SK-N-SH (cell line): ENCODE results near the gene OR6K2. TPM values are rescaled to one million over a fixed set of nuclear protein-coding genes. Genes with fewer than 3 reads are reported as not detected.

Experiments used
- CTCF ChIA-PET: fragments of 300-600, 350-600 bp; formaldehyde crosslinking; extraction: SDS; loops from one replicate; lab custom pipeline; 2021; lab: Yijun Ruan, JAX
- POLR2A ChIA-PET: fragments of 350-600 bp; sonication (Branson Sonifier 250); formaldehyde crosslinking; extraction: SDS; loops from one replicate; lab custom pipeline; 2020; ENCODE audit warnings: antibody characterized with exemption, inconsistent platforms; lab: Yijun Ruan, JAX
- DNase-seq: peaks from one replicate; pipeline ENCODE4 v3.0.0; 2012
- H2AFZ ChIP-seq: fragments of 200-600 bp; sonication (generic); 2 replicates; pipeline ENCODE4 v1.8.1; 2016; ENCODE audit warnings: antibody characterized with exemption, mild to moderate bottlenecking, low read depth
- H3F3A ChIP-seq: fragments of 200-600 bp; sonication (generic); replicated peaks from 2 replicates; pipeline ENCODE3; 2016; ENCODE audit warnings: antibody characterized with exemption, mild to moderate bottlenecking; ENCODE audit not compliant: insufficient read depth
- H3K27ac ChIP-seq, 2 experiments: fragments of 200-500 bp in 1 of 2; fragments of 200-600 bp in 1 of 2; sonication (Bioruptor generic) in 1 of 2; sonication (generic), shearing (Covaris generic) in 1 of 2; 2 replicates each; pipeline versions ENCODE4 v1.5.1 to v1.6.1; 2014 to 2016; ENCODE audit warnings: low read depth in 2 of 2, inconsistent platforms in 1 of 2, low read length in 1 of 2, mild to moderate bottlenecking in 1 of 2, mixed read lengths in 1 of 2
- H3K27me3 ChIP-seq: fragments of 200-600 bp; sonication (generic), shearing (Covaris generic); 2 replicates; pipeline ENCODE4 v1.6.1; 2016; ENCODE audit warnings: mixed run types; ENCODE audit not compliant: insufficient read depth
- H3K36me3 ChIP-seq, 2 experiments: fragments of 200-500 bp in 1 of 2; fragments of 200-600 bp in 1 of 2; sonication (Bioruptor generic) in 1 of 2; sonication (generic) in 1 of 2; replicated peaks in 1 of 2; 2 replicates each; pipeline versions ENCODE3 to v1.5.1; 2014 to 2016; ENCODE audit warnings: low read length in 1 of 2, mild to moderate bottlenecking in 1 of 2; ENCODE audit not compliant: insufficient read depth in 2 of 2, control insufficient read depth in 1 of 2
- H3K4me1 ChIP-seq, 2 experiments: fragments of 200-500 bp in 1 of 2; fragments of 200-600 bp in 1 of 2; sonication (Bioruptor generic) in 1 of 2; sonication (generic), shearing (Covaris generic) in 1 of 2; 2 replicates each; pipeline versions ENCODE4 v1.5.1 to v1.6.1; 2014 to 2016; ENCODE audit warnings: low read depth in 1 of 2, low read length in 1 of 2, mixed run types in 1 of 2; ENCODE audit not compliant: insufficient read depth in 2 of 2, control insufficient read depth in 1 of 2
- H3K4me2 ChIP-seq: fragments of 200-600 bp; sonication (generic), shearing (Covaris generic); 2 replicates; pipeline ENCODE4 v1.6.1; 2017; ENCODE audit warnings: mixed run types
- H3K4me3 ChIP-seq, 2 experiments: fragments of 200-500 bp in 1 of 2; fragments of 200-600 bp in 1 of 2; sonication (Bioruptor generic) in 1 of 2; sonication (generic), shearing (Covaris generic) in 1 of 2; 2 replicates each; pipeline versions ENCODE4 v1.5.1 to v1.8.1; 2014 to 2016; ENCODE audit warnings: low read depth in 2 of 2, inconsistent platforms in 1 of 2, low read length in 1 of 2, mild to moderate bottlenecking in 1 of 2, mixed read lengths in 1 of 2, moderate library complexity in 1 of 2
- H3K79me2 ChIP-seq: fragments of 200-600 bp; sonication (generic); 2 replicates; pipeline ENCODE4 v1.8.1; 2017; ENCODE audit warnings: mild to moderate bottlenecking; ENCODE audit not compliant: insufficient read depth
- H3K9ac ChIP-seq: fragments of 200-600 bp; sonication (generic); 2 replicates; pipeline ENCODE4 v1.6.1; 2017; ENCODE audit warnings: mixed run types
- H3K9me2 ChIP-seq: fragments of 200-600 bp; sonication (generic); 2 replicates; pipeline ENCODE4 v1.6.1; 2017; ENCODE audit warnings: mixed run types
- H3K9me3 ChIP-seq: fragments of 200-600 bp; sonication (generic); 2 replicates; pipeline ENCODE4 v1.6.1; 2017; ENCODE audit warnings: mixed run types, mild to moderate bottlenecking, moderate library complexity
- H4K20me1 ChIP-seq: fragments of 200-600 bp; sonication (generic); 2 replicates; pipeline ENCODE4 v1.6.1; 2017; ENCODE audit warnings: mild to moderate bottlenecking, mixed run types; ENCODE audit not compliant: insufficient read depth
- CHD2 ChIP-seq: fragments of 150-350 bp; IDR thresholded peaks from 2 replicates; pipeline ENCODE4 v1.6.1; 2018; ENCODE audit warnings: low read length; ENCODE audit not compliant: partially characterized antibody
- CTCF ChIP-seq: fragments of 200-600 bp; sonication (generic); IDR thresholded peaks from 2 replicates; pipeline ENCODE4 v1.6.1; 2017; ENCODE audit warnings: antibody characterized with exemption, mild to moderate bottlenecking, moderate library complexity
- ELF1 ChIP-seq: IDR thresholded peaks from 2 replicates; pipeline ENCODE4 v1.4.0; 2012
- EZH2phosphoT487 ChIP-seq: fragments of 200-600 bp; sonication (generic); IDR thresholded peaks from 2 replicates; pipeline ENCODE4 v1.6.1; 2017; ENCODE audit warnings: low read depth, mixed run types, mild to moderate bottlenecking, antibody characterized with exemption, moderate library complexity, borderline replicate concordance
- FOSL2 ChIP-seq: IDR thresholded peaks from 2 replicates; pipeline ENCODE4 v1.4.0; 2012; ENCODE audit warnings: low read depth, mild to moderate bottlenecking, moderate library complexity, borderline replicate concordance
- FOXJ3 ChIP-seq: sonication (generic); formaldehyde crosslinking; IDR thresholded peaks from 2 replicates; pipeline ENCODE4 v1.5.1; 2020; ENCODE audit warnings: mild to moderate bottlenecking, missing genetic modification reagents
- GABPA ChIP-seq: IDR thresholded peaks from 2 replicates; pipeline ENCODE4 v1.4.0; 2012; ENCODE audit warnings: low read depth, mild to moderate bottlenecking
- IRF3 ChIP-seq: fragments of 150-350 bp; IDR thresholded peaks from 2 replicates; pipeline ENCODE4 v1.6.1; 2016; ENCODE audit warnings: mild to moderate bottlenecking, low read depth, low read length
- JUND ChIP-seq: IDR thresholded peaks from 2 replicates; pipeline ENCODE4 v1.4.0; 2012
- MXI1 ChIP-seq: IDR thresholded peaks from 2 replicates; pipeline ENCODE4 v1.6.1; 2012; ENCODE audit warnings: mild to moderate bottlenecking, low read depth, low read length, improper control_type of control experiment
- NFIC ChIP-seq: IDR thresholded peaks from 2 replicates; pipeline ENCODE4 v1.4.0; 2012; ENCODE audit warnings: borderline replicate concordance
- PBX3 ChIP-seq: IDR thresholded peaks from 2 replicates; pipeline ENCODE4; 2012
- POLR2AphosphoS5 ChIP-seq: IDR thresholded peaks from 2 replicates; pipeline ENCODE4 v1.6.1; 2012; ENCODE audit warnings: low read depth, low read length
- RAD21 ChIP-seq: IDR thresholded peaks from 2 replicates; pipeline ENCODE4 v1.6.1; 2012; ENCODE audit warnings: mild to moderate bottlenecking, low read length
- RCOR1 ChIP-seq: fragments of 150-350 bp; IDR thresholded peaks from 2 replicates; pipeline ENCODE4 v1.6.1; 2017; ENCODE audit warnings: antibody characterized with exemption, low read length
- TAF1 ChIP-seq: IDR thresholded peaks from 2 replicates; pipeline ENCODE4 v1.6.1; 2012; ENCODE audit warnings: low read depth, mild to moderate bottlenecking, low read length, moderate library complexity, borderline replicate concordance
- TCF12 ChIP-seq: IDR thresholded peaks from 2 replicates; pipeline ENCODE4 v1.4.0; 2012
- USF1 ChIP-seq: IDR thresholded peaks from 2 replicates; pipeline ENCODE4 v1.4.0; 2012; ENCODE audit warnings: low read depth, borderline replicate concordance
- YY1 ChIP-seq: IDR thresholded peaks from 2 replicates; pipeline ENCODE4 v1.4.0; 2012; ENCODE audit warnings: low read depth, mild to moderate bottlenecking
- WGBS: methylation state at CpG from one replicate; pipeline ENCODE4 v1.1.6; 2017; ENCODE audit warnings: low lambda C conversion rate; 5-methylcytosine and 5-hydroxymethylcytosine counted together
- polyA plus RNA-seq, 3 experiments: library from polyadenylated mRNA; depleted of rRNA; stranded (reverse); fragments of >200 nt; gene quantifications; 2 replicates each; pipeline ENCODE4 v1.2.3, GENCODE V29; 2012
- TF ChIP-seq, protein P1 (sequence below): IDR thresholded peaks from 2 replicates; pipeline ENCODE4 v1.6.1; 2012; ENCODE audit warnings: mild to moderate bottlenecking, low read depth, low read length, moderate library complexity

OR6K2 gene
- polyA plus RNA-seq, 1 of the 3 experiments (the other 2 are of a cell fraction) = not detected

- CTCF ChIA-PET = no interaction called here
- no peak for DNase-seq
- Histone ChIP-seq H3K27me3 (no peaks in the 10 kb centered on the region; the same call in 1 of the 2 replicates), H4K20me1 (no peaks in the 10 kb centered on the region), H3K4me2 (no peak overlapping the region), H2AFZ (no peak overlapping the region), H3K4me3 (no peak overlapping the region), H3F3A (no peaks in the 10 kb centered on the region), H3K4me1 (no peaks in the 10 kb centered on the region), H3K36me3 (no peaks in the 10 kb centered on the region), H3K9ac (no peak overlapping the region), H3K9me2 (no peaks in the 10 kb centered on the region), H3K9me3 (no peaks in the 10 kb centered on the region), H3K79me2 (no peaks in the 10 kb centered on the region), H3K27ac (no peak overlapping the region)
- no peak for TF ChIP-seq CHD2
- TF ChIP-seq TCF12 = no peak
- no peak for TF ChIP-seq MXI1
- TF ChIP-seq USF1 = no peak
- TF ChIP-seq EZH2phosphoT487 = no peak
- TF ChIP-seq YY1 = no peak
- TF ChIP-seq RAD21 = no peak
- TF ChIP-seq FOSL2 = no peak
- TF ChIP-seq TAF1 = no peak
- TF ChIP-seq, protein P1, sequence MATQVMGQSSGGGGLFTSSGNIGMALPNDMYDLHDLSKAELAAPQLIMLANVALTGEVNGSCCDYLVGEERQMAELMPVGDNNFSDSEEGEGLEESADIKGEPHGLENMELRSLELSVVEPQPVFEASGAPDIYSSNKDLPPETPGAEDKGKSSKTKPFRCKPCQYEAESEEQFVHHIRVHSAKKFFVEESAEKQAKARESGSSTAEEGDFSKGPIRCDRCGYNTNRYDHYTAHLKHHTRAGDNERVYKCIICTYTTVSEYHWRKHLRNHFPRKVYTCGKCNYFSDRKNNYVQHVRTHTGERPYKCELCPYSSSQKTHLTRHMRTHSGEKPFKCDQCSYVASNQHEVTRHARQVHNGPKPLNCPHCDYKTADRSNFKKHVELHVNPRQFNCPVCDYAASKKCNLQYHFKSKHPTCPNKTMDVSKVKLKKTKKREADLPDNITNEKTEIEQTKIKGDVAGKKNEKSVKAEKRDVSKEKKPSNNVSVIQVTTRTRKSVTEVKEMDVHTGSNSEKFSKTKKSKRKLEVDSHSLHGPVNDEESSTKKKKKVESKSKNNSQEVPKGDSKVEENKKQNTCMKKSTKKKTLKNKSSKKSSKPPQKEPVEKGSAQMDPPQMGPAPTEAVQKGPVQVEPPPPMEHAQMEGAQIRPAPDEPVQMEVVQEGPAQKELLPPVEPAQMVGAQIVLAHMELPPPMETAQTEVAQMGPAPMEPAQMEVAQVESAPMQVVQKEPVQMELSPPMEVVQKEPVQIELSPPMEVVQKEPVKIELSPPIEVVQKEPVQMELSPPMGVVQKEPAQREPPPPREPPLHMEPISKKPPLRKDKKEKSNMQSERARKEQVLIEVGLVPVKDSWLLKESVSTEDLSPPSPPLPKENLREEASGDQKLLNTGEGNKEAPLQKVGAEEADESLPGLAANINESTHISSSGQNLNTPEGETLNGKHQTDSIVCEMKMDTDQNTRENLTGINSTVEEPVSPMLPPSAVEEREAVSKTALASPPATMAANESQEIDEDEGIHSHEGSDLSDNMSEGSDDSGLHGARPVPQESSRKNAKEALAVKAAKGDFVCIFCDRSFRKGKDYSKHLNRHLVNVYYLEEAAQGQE = no peak
- TF ChIP-seq FOXJ3 (CRISPR knock-in tag) = no peak
- TF ChIP-seq JUND = no peak
- TF ChIP-seq ELF1 = no peak
- TF ChIP-seq GABPA = no peak
- TF ChIP-seq IRF3 = no peak
- no peak for TF ChIP-seq CTCF
- TF ChIP-seq RCOR1 = no peak
- TF ChIP-seq NFIC = no peak
- no peak for TF ChIP-seq PBX3
- TF ChIP-seq POLR2AphosphoS5 = no peak
- 3% methylated on average over 7 of the region's 7 CpGs for WGBS
- POLR2A ChIA-PET = no interaction called here
These were observed 15.4 kb downstream of the OR6K2 start for GRCh38 chr1:158685085-158685484.
